ENCODE measurements around the gene ATP10D.

DNA sequence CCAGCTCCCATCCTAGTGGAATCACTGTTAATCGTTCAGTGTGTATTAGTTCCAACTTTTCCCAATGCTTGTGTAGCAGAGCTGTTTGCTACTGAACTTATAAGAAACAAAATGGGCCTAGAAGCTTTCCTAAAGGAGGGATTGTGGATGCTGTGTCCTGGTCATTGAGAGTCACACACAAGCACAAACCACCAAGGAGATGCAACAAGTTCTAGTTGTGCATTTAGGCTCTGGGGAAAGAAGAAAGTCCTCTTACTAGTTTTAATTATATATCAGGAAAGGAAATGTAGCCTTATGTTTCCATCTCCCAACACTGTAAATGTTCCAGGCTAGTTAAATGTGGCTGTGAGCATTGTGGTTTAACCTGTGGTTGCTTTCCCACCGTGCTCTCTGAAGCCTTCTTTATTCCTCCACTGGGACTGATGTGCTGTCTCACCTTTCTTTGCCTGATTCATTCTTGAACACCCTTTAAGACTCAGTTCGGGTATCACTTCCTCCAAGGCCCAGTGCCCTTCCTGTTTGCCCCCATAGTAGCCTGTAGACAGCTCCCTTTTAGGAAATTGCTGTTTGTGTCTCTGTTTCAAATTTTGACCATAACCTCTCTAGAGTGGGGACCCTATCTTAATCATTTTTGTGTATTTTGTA is 34.3 kb downstream of the ATP10D start:
- TF ChIP-seq, protein P1, sequence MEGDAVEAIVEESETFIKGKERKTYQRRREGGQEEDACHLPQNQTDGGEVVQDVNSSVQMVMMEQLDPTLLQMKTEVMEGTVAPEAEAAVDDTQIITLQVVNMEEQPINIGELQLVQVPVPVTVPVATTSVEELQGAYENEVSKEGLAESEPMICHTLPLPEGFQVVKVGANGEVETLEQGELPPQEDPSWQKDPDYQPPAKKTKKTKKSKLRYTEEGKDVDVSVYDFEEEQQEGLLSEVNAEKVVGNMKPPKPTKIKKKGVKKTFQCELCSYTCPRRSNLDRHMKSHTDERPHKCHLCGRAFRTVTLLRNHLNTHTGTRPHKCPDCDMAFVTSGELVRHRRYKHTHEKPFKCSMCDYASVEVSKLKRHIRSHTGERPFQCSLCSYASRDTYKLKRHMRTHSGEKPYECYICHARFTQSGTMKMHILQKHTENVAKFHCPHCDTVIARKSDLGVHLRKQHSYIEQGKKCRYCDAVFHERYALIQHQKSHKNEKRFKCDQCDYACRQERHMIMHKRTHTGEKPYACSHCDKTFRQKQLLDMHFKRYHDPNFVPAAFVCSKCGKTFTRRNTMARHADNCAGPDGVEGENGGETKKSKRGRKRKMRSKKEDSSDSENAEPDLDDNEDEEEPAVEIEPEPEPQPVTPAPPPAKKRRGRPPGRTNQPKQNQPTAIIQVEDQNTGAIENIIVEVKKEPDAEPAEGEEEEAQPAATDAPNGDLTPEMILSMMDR (IDR thresholded peaks at IDR 0.05; ENCODE audit: extremely low read depth in 1 of 2, insufficient read depth in 1 of 2, low read depth in 1 of 2, low read length in 2 of 2): no peak
- no peak for TF ChIP-seq POLR2AphosphoS5 (IDR thresholded peaks at IDR 0.05; ENCODE audit: insufficient read depth, low read depth, low read length)
- TF ChIP-seq, protein P2, sequence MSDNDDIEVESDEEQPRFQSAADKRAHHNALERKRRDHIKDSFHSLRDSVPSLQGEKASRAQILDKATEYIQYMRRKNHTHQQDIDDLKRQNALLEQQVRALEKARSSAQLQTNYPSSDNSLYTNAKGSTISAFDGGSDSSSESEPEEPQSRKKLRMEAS (IDR thresholded peaks at IDR 0.05; ENCODE audit: insufficient read depth, insufficient read length): no peak
- no peak for TF ChIP-seq POLR2A (IDR thresholded peaks at IDR 0.05; ENCODE audit: low read depth, low read length)
- no peak for TF ChIP-seq EZH2 (IDR thresholded peaks at IDR 0.05; ENCODE audit: borderline replicate concordance, low read depth, low read length, severe bottlenecking)
- no peak for TF ChIP-seq JUN (IDR thresholded peaks at IDR 0.05; ENCODE audit: borderline replicate concordance, insufficient read depth, insufficient read length, low read depth)
- no peak for TF ChIP-seq FOS (IDR thresholded peaks at IDR 0.05; ENCODE audit: borderline replicate concordance, insufficient read depth, low read length)
- TF ChIP-seq GATA2 (IDR thresholded peaks at IDR 0.05; ENCODE audit: insufficient read depth, insufficient read length, low read depth, low read length): no peak
